B cell (primary cell): Measurements from ENCODE around the gene MORN4. TPM values are rescaled to one million over a fixed set of nuclear protein-coding genes. Genes with fewer than 3 reads are reported as not detected.

Source experiments
- ATAC-seq: fragments of 200-7000 bp; cut with Tn5 transposase; one replicate; pipeline ENCODE4 v1.10.0; 2021; ENCODE audit warnings: low read depth, mild to moderate bottlenecking, moderate number of reproducible peaks, moderate library complexity
- CTCF ChIA-PET: fragments of 350-600 bp; sonication (Branson Sonifier 250); formaldehyde crosslinking; loops from one replicate; lab custom pipeline; 2021; ENCODE audit warnings: antibody characterized with exemption, inconsistent platforms; lab: Charles Lee
- POLR2A ChIA-PET: fragments of 350-600 bp; sonication (Branson Sonifier 250); formaldehyde crosslinking; loops from one replicate; lab custom pipeline; 2021; ENCODE audit warnings: antibody characterized with exemption; lab: Charles Lee
- DNase-seq: peaks from one replicate; pipeline ENCODE4 v3.0.0; 2013
- H2AFZ ChIP-seq: 2 replicates; pipeline ENCODE4 v1.6.1; 2012; ENCODE audit warnings: mild to moderate bottlenecking, low read depth, low read length; ENCODE audit not compliant: insufficient read depth, poor library complexity, severe bottlenecking
- H3K27ac ChIP-seq, 2 donors: 1 replicate in 1 of 2; 2 replicates in 1 of 2; pipeline ENCODE4 v1.5.1; 2012 to 2013; ENCODE audit warnings: low read length in 2 of 2, mild to moderate bottlenecking in 2 of 2, moderate library complexity in 1 of 2
- H3K27me3 ChIP-seq, 4 experiments: fragments of 200-600 bp in 1 of 4; sonication (generic) in 1 of 4; replicated peaks in 1 of 4; 1 replicate in 2 of 4; 2 replicates in 2 of 4; pipeline versions ENCODE4 v1.6.1 to v1.7.0; 2013 to 2016; ENCODE audit warnings: low read length in 3 of 4, mild to moderate bottlenecking in 2 of 4, mixed read lengths in 1 of 4, moderate library complexity in 1 of 4; ENCODE audit not compliant: insufficient read depth in 4 of 4, control insufficient read depth in 3 of 4; ENCODE audit errors: control extremely low read depth in 1 of 4
- H3K36me3 ChIP-seq, 2 experiments: replicated peaks in 1 of 2; 1 replicate in 1 of 2; 2 replicates in 1 of 2; pipeline versions ENCODE4 v1.6.1 to v1.7.1; 2013; ENCODE audit warnings: low read length in 1 of 2; ENCODE audit not compliant: insufficient read depth in 2 of 2, control insufficient read depth in 1 of 2; ENCODE audit errors: control extremely low read depth in 1 of 2, extremely low read depth in 1 of 2
- H3K4me1 ChIP-seq, 2 donors: fragments of 200-600 bp in 1 of 2; sonication (generic) in 1 of 2; 1 replicate in 1 of 2; 2 replicates in 1 of 2; pipeline versions ENCODE4 v1.5.1 to v1.6.1; 2013 to 2017; ENCODE audit warnings: low read length in 2 of 2; ENCODE audit not compliant: control insufficient read depth in 2 of 2, insufficient read depth in 2 of 2
- H3K4me2 ChIP-seq: replicated peaks from 2 replicates; pipeline ENCODE3; 2012; ENCODE audit warnings: mild to moderate bottlenecking, low read depth, low read length; ENCODE audit not compliant: poor library complexity, severe bottlenecking
- H3K4me3 ChIP-seq, 5 experiments: fragments of 200-600 bp in 1 of 5; sonication (generic) in 1 of 5; 1 replicate in 3 of 5; 2 replicates in 2 of 5; pipeline versions ENCODE4 v1.5.1 to v1.7.0; 2011 to 2016; ENCODE audit warnings: low read length in 4 of 5, mild to moderate bottlenecking in 4 of 5, low read depth in 2 of 5, control low read depth in 1 of 5, moderate library complexity in 1 of 5; ENCODE audit not compliant: insufficient read depth in 1 of 5; ENCODE audit errors: control extremely low read depth in 1 of 5, extremely low read depth in 1 of 5
- H3K79me2 ChIP-seq: fragments of 200-600 bp; sonication (generic); one replicate; pipeline ENCODE4 v1.6.0; 2016; ENCODE audit warnings: low read length; ENCODE audit not compliant: control insufficient read depth, insufficient read depth
- H3K9ac ChIP-seq: fragments of 200-600 bp; sonication (generic); 2 replicates; pipeline ENCODE4 v1.6.1; 2017; ENCODE audit warnings: mild to moderate bottlenecking, low read length, moderate library complexity
- H3K9me3 ChIP-seq, 3 donors: one replicate each; pipeline versions ENCODE4 v1.6.1 to v1.7.1; 2013; ENCODE audit warnings: low read length in 2 of 3; ENCODE audit not compliant: control insufficient read depth in 2 of 3, insufficient read depth in 1 of 3; ENCODE audit errors: control extremely low read depth in 1 of 3
- H4K20me1 ChIP-seq: 2 replicates; pipeline ENCODE4 v1.6.0; 2012; ENCODE audit warnings: mild to moderate bottlenecking, low read length; ENCODE audit not compliant: insufficient read depth, control insufficient read depth, poor library complexity, severe bottlenecking
- H3K27ac Mint-ChIP-seq: one replicate; pipeline ENCODE4 v1.8.0; 2021; ENCODE audit warnings: mixed read lengths
- H3K27me3 Mint-ChIP-seq: one replicate; pipeline ENCODE4 v1.8.0; 2021; ENCODE audit warnings: mixed read lengths
- H3K4me1 Mint-ChIP-seq: one replicate; pipeline ENCODE4 v1.8.0; 2021; ENCODE audit warnings: mixed read lengths
- H3K4me3 Mint-ChIP-seq: one replicate; pipeline ENCODE4 v1.8.0; 2021; ENCODE audit warnings: mixed read lengths
- H3K9me3 Mint-ChIP-seq: one replicate; pipeline ENCODE4 v1.8.0; 2022; ENCODE audit warnings: mixed read lengths; ENCODE audit not compliant: insufficient read depth
- EZH2 ChIP-seq: IDR thresholded peaks from 2 replicates; pipeline ENCODE4 v1.6.1; 2012; ENCODE audit warnings: borderline replicate concordance, low read depth, mild to moderate bottlenecking, moderate library complexity, low read length; ENCODE audit not compliant: insufficient read depth, poor library complexity, severe bottlenecking
- WGBS: methylation state at CpG from one replicate; pipeline ENCODE4 v1.1.5; 2013; ENCODE audit warnings: missing lambda C conversion rate; ENCODE audit not compliant: insufficient coverage; 5-methylcytosine and 5-hydroxymethylcytosine counted together
- intact Hi-C: fragments of 100-400 bp; cut with micrococcal nuclease; formaldehyde crosslinking; loops from one replicate; pipeline ENCODE4 v1.10.0; 2022
- polyA plus RNA-seq: library from polyadenylated mRNA; depleted of rRNA; stranded (reverse); fragments of >200 nt; gene quantifications from 2 replicates; pipeline ENCODE4 v1.2.3, GENCODE V29; 2012
- total RNA-seq, 2 donors: library from RNA; stranded (reverse); fragments of 120-200 nt in 1 of 2; gene quantifications; 1 replicate in 1 of 2; 2 replicates in 1 of 2; pipeline versions ENCODE4 v1.2.3 to v1.2.4, GENCODE V29; 2013 to 2022
- TF ChIP-seq, protein P1 (sequence below): fragments of 200-600 bp; IDR thresholded peaks from one replicate; pipeline ENCODE4 v1.8.0; 2022; ENCODE audit warnings: antibody characterized with exemption, mild to moderate bottlenecking

Gene MORN4
- total and polyA plus RNA-seq, 2 donors (not counting 1 experiment from before 2014, with no cell fraction given) = 1.5 to 2.8 TPM

DNA sequence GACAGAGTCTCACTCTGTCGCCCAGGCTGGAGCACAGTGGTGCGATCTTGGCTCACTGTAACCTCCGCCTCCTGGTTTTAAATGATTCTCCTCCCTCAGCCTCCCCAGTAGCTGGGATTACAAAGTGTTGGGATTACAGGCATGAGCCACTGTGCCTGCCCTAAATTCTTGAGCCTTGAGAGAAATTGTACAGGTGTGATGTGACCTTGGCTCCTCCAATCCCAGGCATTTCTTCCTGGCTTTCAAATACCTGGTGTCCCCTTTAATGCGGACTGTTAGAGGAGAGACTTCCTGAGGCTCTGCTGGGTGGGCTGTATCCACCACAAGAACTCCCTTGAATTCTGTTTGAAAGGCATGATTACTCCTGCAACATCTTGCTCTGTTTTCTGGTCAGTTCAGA lies 15.0 kb downstream of the MORN4 start:
- ATAC-seq (no peak), DNase-seq (no peak)
- no peaks in the 10 kb centered on the region for H3K9me3 Mint-ChIP-seq
- ChIA-PET CTCF (interaction anchor here (0.6 to 3.1 kb wide), 2 partner anchors 8 to 84 kb away, joined by 4 to 6 read pairs; no protein-coding TSS in a partner anchor), POLR2A (interaction anchor here (0.7 kb wide), 1 partner anchor 134 kb away, joined by 5 read pairs; no protein-coding TSS in a partner anchor)
- H3K27me3 Mint-ChIP-seq = no peaks in the 10 kb centered on the region
- Histone ChIP-seq H3K4me1 (no peaks in the 10 kb centered on the region), H3K36me3 (no peaks in the 10 kb centered on the region), H3K9me3 (no peaks in the 10 kb centered on the region), H3K4me2 (no peak overlapping the region), H3K27me3 (peaks cover 0 to 3% (median 0%) of the 10 kb centered on the region in 4 experiments), H3K9ac (no peak overlapping the region), H2AFZ (no peak overlapping the region), H3K27ac (no peak overlapping the region), H4K20me1 (no peaks in the 10 kb centered on the region), H3K79me2 (no peaks in the 10 kb centered on the region), H3K4me3 (no peak overlapping the region)
- whole genome bisulfite sequencing = no CpG with 5 or more reads among the region's 4 CpGs
- no peaks in the 10 kb centered on the region for H3K4me1 Mint-ChIP-seq
- intact Hi-C loops = no loop called here
- H3K27ac Mint-ChIP-seq = no peak overlapping the region
- H3K4me3 Mint-ChIP-seq = no peak overlapping the region
- TF ChIP-seq EZH2 = no peak
- TF ChIP-seq, protein P1, sequence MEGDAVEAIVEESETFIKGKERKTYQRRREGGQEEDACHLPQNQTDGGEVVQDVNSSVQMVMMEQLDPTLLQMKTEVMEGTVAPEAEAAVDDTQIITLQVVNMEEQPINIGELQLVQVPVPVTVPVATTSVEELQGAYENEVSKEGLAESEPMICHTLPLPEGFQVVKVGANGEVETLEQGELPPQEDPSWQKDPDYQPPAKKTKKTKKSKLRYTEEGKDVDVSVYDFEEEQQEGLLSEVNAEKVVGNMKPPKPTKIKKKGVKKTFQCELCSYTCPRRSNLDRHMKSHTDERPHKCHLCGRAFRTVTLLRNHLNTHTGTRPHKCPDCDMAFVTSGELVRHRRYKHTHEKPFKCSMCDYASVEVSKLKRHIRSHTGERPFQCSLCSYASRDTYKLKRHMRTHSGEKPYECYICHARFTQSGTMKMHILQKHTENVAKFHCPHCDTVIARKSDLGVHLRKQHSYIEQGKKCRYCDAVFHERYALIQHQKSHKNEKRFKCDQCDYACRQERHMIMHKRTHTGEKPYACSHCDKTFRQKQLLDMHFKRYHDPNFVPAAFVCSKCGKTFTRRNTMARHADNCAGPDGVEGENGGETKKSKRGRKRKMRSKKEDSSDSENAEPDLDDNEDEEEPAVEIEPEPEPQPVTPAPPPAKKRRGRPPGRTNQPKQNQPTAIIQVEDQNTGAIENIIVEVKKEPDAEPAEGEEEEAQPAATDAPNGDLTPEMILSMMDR = no peak

DNA sequence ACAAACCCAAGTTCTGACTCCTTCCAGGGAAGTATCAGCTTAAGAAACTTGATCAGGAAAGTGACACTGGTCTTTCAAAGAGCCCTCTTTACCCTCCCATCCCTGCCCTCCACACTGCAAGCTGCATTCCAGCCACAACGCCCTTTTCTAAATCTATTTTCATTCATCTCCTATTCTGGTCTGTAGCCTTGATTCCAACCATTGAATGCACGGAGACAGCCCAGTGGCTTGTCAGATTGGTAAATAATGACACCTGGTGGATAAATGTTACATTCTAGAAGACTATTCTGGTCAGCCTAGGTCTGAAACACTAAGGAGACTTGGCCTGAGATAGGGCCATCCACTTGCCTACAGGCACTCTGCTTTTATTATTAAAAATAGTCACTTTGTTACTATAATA lies 20.9 kb downstream of the MORN4 start:
- no peaks in the 10 kb centered on the region for H4K20me1 ChIP-seq
- H3K27ac Mint-ChIP-seq = no peak overlapping the region
- ChIA-PET POLR2A (no interaction called here), CTCF (interaction anchor here (0.9 to 1.3 kb wide), 2 partner anchors 59 to 540 kb away, joined by 3 read pairs; no protein-coding TSS in a partner anchor)
- no peak overlapping the region for H3K4me3 Mint-ChIP-seq
- no peaks in the 10 kb centered on the region for H3K4me1 ChIP-seq
- H3K4me3 ChIP-seq = no peak overlapping the region
- WGBS = 14% methylated on average over 1 of the region's 2 CpGs
- H3K27me3 Mint-ChIP-seq = peaks cover under 1% of the 10 kb centered on the region
- DNase-seq (no peak), ATAC-seq (no peak)
- no peaks in the 10 kb centered on the region for H3K4me1 Mint-ChIP-seq
- H3K27me3 ChIP-seq = peaks cover 0 to 7% (median 0%) of the 10 kb centered on the region in 4 experiments
- no peak overlapping the region for H3K27ac ChIP-seq
- TF ChIP-seq EZH2 = no peak
- TF ChIP-seq, protein P1 = no peak
- no peak overlapping the region for H3K9ac ChIP-seq
- H3K4me2 ChIP-seq = no peak overlapping the region
- no peaks in the 10 kb centered on the region for H3K79me2 ChIP-seq
- H3K9me3 ChIP-seq = no peaks in the 10 kb centered on the region
- no peaks in the 10 kb centered on the region for H3K36me3 ChIP-seq
- no peaks in the 10 kb centered on the region for H3K9me3 Mint-ChIP-seq
- no peak overlapping the region for H2AFZ ChIP-seq
- intact Hi-C loops = no loop called here
